HepG2 (cell line): ENCODE results near the gene SRXN1. TPM values are rescaled to one million over a fixed set of nuclear protein-coding genes. Genes with fewer than 3 reads are reported as not detected.

Experiments
- ATAC-seq: fragments of 200-7000 bp; cut with Tn5 transposase; 3 replicates; pipeline ENCODE4 v1.9.1; 2020; ENCODE audit warnings: mild to moderate bottlenecking, moderate library complexity
- BruUV-seq: library from RNA; stranded (reverse); fragments of 400-500 nt; replicated peaks from 2 replicates; lab custom pipeline; 2021; lab: Mats Ljungman, UMichigan
- CTCF ChIA-PET: fragments of 300-600 bp; formaldehyde crosslinking; extraction: SDS; loops from one replicate; lab custom pipeline; 2021; ENCODE audit warnings: low total read pairs, inconsistent platforms, low intra/inter-chr PET ratio; lab: Yijun Ruan, JAX
- POLR2A ChIA-PET: fragments of 350-600 bp; sonication (Branson Sonifier 250); formaldehyde crosslinking; loops from one replicate; lab custom pipeline; 2020; ENCODE audit warnings: antibody characterized with exemption, inconsistent platforms; lab: Yijun Ruan, JAX
- DNase-seq: peaks from one replicate; pipeline ENCODE4 v3.0.0-alpha.2; 2015; ENCODE audit warnings: low spot score
- FAIRE-seq: peaks from 3 replicates; lab custom pipeline; 2011; peaks lifted over from hg19 to GRCh38; lab: Jason Lieb, UNC
- H2AFZ ChIP-seq: one replicate; pipeline ENCODE4 v1.6.1; 2011; ENCODE audit warnings: low read length, inconsistent platforms
- H3K27ac ChIP-seq: fragments of 300-600 bp; 3 replicates; pipeline ENCODE4 v1.8.0; 2011; ENCODE audit warnings: mixed run types, mild to moderate bottlenecking, mixed read lengths, low read length, inconsistent platforms; ENCODE audit not compliant: insufficient read depth; ENCODE audit errors: extremely low read length
- H3K27me3 ChIP-seq, 2 experiments: fragments of 200-600 bp in 1 of 2; 2 replicates in 1 of 2; 3 replicates in 1 of 2; pipeline versions ENCODE4 v1.6.0 to v1.8.0; 2011; ENCODE audit warnings: low read length in 2 of 2, mild to moderate bottlenecking in 2 of 2, moderate library complexity in 2 of 2, inconsistent platforms in 1 of 2; ENCODE audit not compliant: insufficient read depth in 2 of 2, control insufficient read depth in 1 of 2
- H3K36me3 ChIP-seq, 2 experiments: fragments of 200-600 bp in 1 of 2; replicated peaks in 1 of 2; 2 replicates in 1 of 2; 3 replicates in 1 of 2; pipeline versions ENCODE4 v1.5.1 to v1.8.0; 2011; ENCODE audit warnings: low read length in 2 of 2, inconsistent platforms in 1 of 2; ENCODE audit not compliant: insufficient read depth in 2 of 2, control insufficient read depth in 1 of 2
- H3K4me1 ChIP-seq: 2 replicates; pipeline ENCODE4 v1.5.1; 2012; ENCODE audit warnings: low read length, inconsistent platforms; ENCODE audit not compliant: insufficient read depth
- H3K4me2 ChIP-seq: 2 replicates; pipeline ENCODE4 v1.6.0; 2011; ENCODE audit warnings: low read depth, low read length, inconsistent platforms
- H3K4me3 ChIP-seq, 3 experiments: fragments of 200-600 bp in 1 of 3; sonication (generic), shearing (Covaris generic) in 1 of 3; replicated peaks in 1 of 3; 2 replicates each; pipeline ENCODE4 v1.5.1; 2011 to 2016; ENCODE audit warnings: low read length in 3 of 3, inconsistent platforms in 2 of 3, low read depth in 2 of 3, mild to moderate bottlenecking in 2 of 3, control low read depth in 1 of 3, mixed read lengths in 1 of 3; ENCODE audit not compliant: insufficient read depth in 1 of 3
- H3K79me2 ChIP-seq: one replicate; pipeline ENCODE4 v1.6.1; 2011; ENCODE audit warnings: low read length, inconsistent platforms; ENCODE audit not compliant: insufficient read depth
- H3K9ac ChIP-seq: 2 replicates; pipeline ENCODE4 v1.6.0; 2011; ENCODE audit warnings: mild to moderate bottlenecking, low read depth, low read length, inconsistent platforms; ENCODE audit not compliant: insufficient read depth
- H3K9me3 ChIP-seq: 2 replicates; pipeline ENCODE4 v1.5.1; 2012; ENCODE audit warnings: mild to moderate bottlenecking, low read length
- H4K20me1 ChIP-seq: 2 replicates; pipeline ENCODE4 v1.6.0; 2011; ENCODE audit warnings: inconsistent platforms, mild to moderate bottlenecking, low read length, moderate library complexity; ENCODE audit not compliant: insufficient read depth
- GABPA ChIP-seq, 2 experiments: IDR thresholded peaks; 2 replicates each; pipeline ENCODE4 v1.6.1; 2011 to 2016; ENCODE audit warnings: low read depth in 2 of 2, low read length in 1 of 2, missing biosample characterization in 1 of 2, missing genetic modification characterization in 1 of 2
- HNRNPK ChIP-seq: fragments of 200-400 bp; formaldehyde crosslinking; IDR thresholded peaks from 2 replicates; pipeline ENCODE4 v1.6.1; 2018; ENCODE audit warnings: low read length, low read depth, moderate library complexity, mild to moderate bottlenecking; ENCODE audit not compliant: poor library complexity, severe bottlenecking
- HOXA3 ChIP-seq: sonication (generic); formaldehyde crosslinking; IDR thresholded peaks from 2 replicates; pipeline ENCODE4 v1.5.0; 2020; ENCODE audit warnings: missing genetic modification reagents
- KLF16 ChIP-seq, 2 experiments: sonication (generic) in 1 of 2; formaldehyde crosslinking in 1 of 2; IDR thresholded peaks; 2 replicates each; pipeline versions ENCODE4 v1.6.1 to v1.8.0; 2016 to 2023; ENCODE audit warnings: missing genetic modification reagents in 2 of 2, missing compliant biosample characterization in 1 of 2
- SPEN ChIP-seq: sonication (generic); formaldehyde crosslinking; IDR thresholded peaks from 2 replicates; pipeline ENCODE4 v1.5.1; 2020; ENCODE audit warnings: low read depth, mild to moderate bottlenecking, missing genetic modification reagents
- ZHX1 ChIP-seq: sonication (generic); formaldehyde crosslinking; IDR thresholded peaks from 2 replicates; pipeline ENCODE4 v1.8.1; 2022; ENCODE audit warnings: low read depth, mild to moderate bottlenecking, missing genetic modification reagents
- ZNF800 ChIP-seq: sonication (generic); formaldehyde crosslinking; IDR thresholded peaks from 2 replicates; pipeline ENCODE4 v1.4.0; 2020; ENCODE audit warnings: missing genetic modification reagents
- WGBS: methylation state at CpG from one replicate; pipeline ENCODE4 v1.1.6; 2017; ENCODE audit warnings: low lambda C conversion rate; 5-methylcytosine and 5-hydroxymethylcytosine counted together
- in situ Hi-C: cut with HindIII; loops from 2 replicates; pipeline ENCODE4 v1.10.0; 2017; ENCODE audit warnings: low pct_unique_long_range_greater_than_20kb; ENCODE audit not compliant: extremely low pct_ligation_motif_present
- intact Hi-C: fragments of 100-400 bp; cut with micrococcal nuclease; formaldehyde crosslinking; loops from one replicate; pipeline ENCODE4 v1.10.0; 2022; ENCODE audit not compliant: unreplicated experiment
- polyA plus RNA-seq, 8 experiments: library from polyadenylated mRNA; depleted of rRNA in 3 of 8; stranded (reverse) in 7 of 8; unstranded in 1 of 8; fragments of >200 nt; fragmentation: Illumina TruSeq in 4 of 8; extraction: Trizol in 4 of 8; gene quantifications; 2 replicates each; pipeline versions ENCODE4 v1.2.1 to v1.2.3, GENCODE V29; 2011 to 2016; ENCODE audit warnings: low read depth in 4 of 8, missing spikeins in 1 of 8, mixed read lengths in 1 of 8; ENCODE audit not compliant: insufficient read depth in 1 of 8
- total RNA-seq, 5 experiments: library from RNA; depleted of rRNA; stranded (reverse); fragments of >200 nt; fragmentation: Illumina TruSeq; extraction: Trizol; gene quantifications; 2 replicates each; pipeline ENCODE4 v1.2.3, GENCODE V29; 2016; ENCODE audit warnings: low read depth in 1 of 5

Gene SRXN1
- total and polyA plus RNA-seq, 2 of the 13 experiments (the other 11 are each of a cell fraction or from before 2014, with no cell fraction given) = 29.9 to 87.7 TPM

- in situ Hi-C loops = no loop called here
- no peaks in the 10 kb centered on the region for H3K36me3 ChIP-seq
- ChIA-PET CTCF (no interaction called here), POLR2A (no interaction called here)
- no peaks in the 10 kb centered on the region for H3K9me3 ChIP-seq
- H3K9ac ChIP-seq = no peak overlapping the region
- peaks cover 23% of the 10 kb centered on the region for H3K4me1 ChIP-seq
- no peak for ATAC-seq
- TF ChIP-seq HNRNPK = peak; percentile 25
- TF ChIP-seq KLF16 (CRISPR knock-in tag; IDR thresholded peaks at IDR 0.05) = no peak
- TF ChIP-seq SPEN (CRISPR knock-in tag) = no peak
- peak; percentile 68 for TF ChIP-seq HOXA3 (CRISPR knock-in tag)
- peak; percentile 31; the same call in 1 of the 2 replicates for TF ChIP-seq ZHX1
- TF ChIP-seq ZNF800 (CRISPR knock-in tag) = peak; percentile 82
- peak; percentile 12; the same call in 1 of the 2 replicates for TF ChIP-seq GABPA (IDR thresholded peaks at IDR 0.05; ENCODE audit: low read depth, low read length)
- TF ChIP-seq GABPA (CRISPR knock-in tag; IDR thresholded peaks at IDR 0.05; ENCODE audit: low read depth) = no peak
- H3K79me2 ChIP-seq = no peaks in the 10 kb centered on the region
- no peak overlapping the region for H3K4me3 ChIP-seq
- no peak overlapping the region for H3K4me2 ChIP-seq
- no peak overlapping the region for H2AFZ ChIP-seq
- intact Hi-C loops = no loop called here
- H3K27me3 ChIP-seq = peaks cover 9 to 74% of the 10 kb centered on the region in 2 experiments; a peak in 4 of 5 replicates
- no peaks in the 10 kb centered on the region for H4K20me1 ChIP-seq
- no peak for FAIRE-seq
- DNase-seq = no peak
- no TSS peak for BruUV-seq
- H3K27ac ChIP-seq = no peak overlapping the region
- 55% methylated on average over 75 of the region's 84 CpGs for WGBS
These were observed 10.5 kb upstream of the SRXN1 start for GRCh38 chr20:663315-664090.
